GM23338 (cell line): Measurements from ENCODE around the gene KLHL26. TPM values are rescaled to one million over a fixed set of nuclear protein-coding genes. Genes with fewer than 3 reads are reported as not detected.

Experiments
- ATAC-seq: fragments of 200-7000 bp; cut with Tn5 transposase; 3 replicates; pipeline ENCODE4 v1.9.1; 2020
- DNase-seq: peaks from one replicate; pipeline ENCODE4 v3.0.0-alpha.2; 2015; ENCODE audit warnings: low spot score
- H2AFZ ChIP-seq: fragments of 200-600 bp; sonication (generic); 2 replicates; pipeline ENCODE4 v1.8.0; 2016; ENCODE audit warnings: antibody characterized with exemption, mild to moderate bottlenecking, moderate library complexity
- H3F3A ChIP-seq: fragments of 200-600 bp; sonication (generic); replicated peaks from 2 replicates; pipeline ENCODE4 v1.8.0; 2017; ENCODE audit warnings: antibody characterized with exemption, mixed run types, low read depth
- H3K27ac ChIP-seq: fragments of 200-600 bp; sonication (generic); 2 replicates; pipeline ENCODE4 v1.6.1; 2016; ENCODE audit warnings: low read depth
- H3K27me3 ChIP-seq: fragments of 200-600 bp; sonication (generic); 2 replicates; pipeline ENCODE4 v1.8.0; 2016; ENCODE audit warnings: mild to moderate bottlenecking, mixed run types, moderate library complexity; ENCODE audit not compliant: insufficient read depth
- H3K36me3 ChIP-seq: fragments of 200-600 bp; sonication (generic); 2 replicates; pipeline ENCODE4 v1.8.0; 2016; ENCODE audit warnings: mild to moderate bottlenecking; ENCODE audit not compliant: insufficient read depth
- H3K4me1 ChIP-seq: fragments of 200-600 bp; sonication (generic); 2 replicates; pipeline ENCODE4 v1.8.0; 2016; ENCODE audit warnings: mild to moderate bottlenecking, moderate library complexity; ENCODE audit not compliant: insufficient read depth
- H3K4me2 ChIP-seq: fragments of 200-600 bp; sonication (generic); 2 replicates; pipeline ENCODE4 v1.7.1; 2017; ENCODE audit warnings: mixed run types
- H3K4me3 ChIP-seq: fragments of 200-600 bp; sonication (generic); 2 replicates; pipeline ENCODE4 v1.6.1; 2016; ENCODE audit warnings: mixed run types
- H3K79me2 ChIP-seq: fragments of 200-600 bp; sonication (generic); replicated peaks from 2 replicates; pipeline ENCODE4 v1.8.0; 2017; ENCODE audit warnings: mild to moderate bottlenecking; ENCODE audit not compliant: insufficient read depth
- H3K9me2 ChIP-seq: fragments of 200-600 bp; sonication (generic); 2 replicates; pipeline ENCODE4 v1.8.0; 2017; ENCODE audit not compliant: insufficient read depth
- H4K20me1 ChIP-seq: fragments of 200-600 bp; sonication (generic); replicated peaks from 2 replicates; pipeline ENCODE4 v1.8.0; 2017; ENCODE audit warnings: mild to moderate bottlenecking; ENCODE audit not compliant: insufficient read depth
- H3K27ac Mint-ChIP-seq: 2 replicates; pipeline ENCODE4 v1.8.0; 2020; ENCODE audit warnings: inconsistent platforms, mild to moderate bottlenecking, moderate library complexity, mixed read lengths
- H3K27me3 Mint-ChIP-seq: 3 replicates; pipeline ENCODE4 v1.8.0; 2022; ENCODE audit warnings: low read depth, mild to moderate bottlenecking, moderate library complexity, mixed read lengths, inconsistent platforms; ENCODE audit not compliant: insufficient read depth, poor library complexity
- H3K36me3 Mint-ChIP-seq: 3 replicates; pipeline ENCODE4 v1.8.0; 2021; ENCODE audit warnings: low read depth, mild to moderate bottlenecking, inconsistent platforms, moderate library complexity, mixed read lengths
- H3K4me1 Mint-ChIP-seq: 3 replicates; pipeline ENCODE4 v1.8.0; 2020; ENCODE audit warnings: mild to moderate bottlenecking, inconsistent platforms, mixed read lengths
- H3K4me3 Mint-ChIP-seq: 3 replicates; pipeline ENCODE4 v1.8.0; 2021; ENCODE audit warnings: moderate library complexity, mild to moderate bottlenecking, inconsistent platforms, mixed read lengths
- H3K9me3 Mint-ChIP-seq: 3 replicates; pipeline ENCODE4 v1.8.0; 2020; ENCODE audit warnings: moderate library complexity, mild to moderate bottlenecking, inconsistent platforms, mixed read lengths
- CTCF ChIP-seq, 2 experiments: fragments of 200-600 bp in 1 of 2; sonication (generic) in 1 of 2; conservative IDR thresholded peaks; 2 replicates each; pipeline versions ENCODE4 v1.5.1 to v1.6.1; 2016 to 2017; ENCODE audit warnings: antibody characterized with exemption in 2 of 2, low read depth in 2 of 2, mild to moderate bottlenecking in 2 of 2, moderate library complexity in 1 of 2
- EZH2phosphoT487 ChIP-seq: fragments of 200-600 bp; sonication (generic); IDR thresholded peaks from one replicate; pipeline ENCODE4 v1.8.1; 2018; ENCODE audit warnings: antibody characterized with exemption; ENCODE audit not compliant: unreplicated experiment
- NANOG ChIP-seq: IDR thresholded peaks from 2 replicates; pipeline ENCODE4 v1.6.1; 2016; ENCODE audit warnings: antibody characterized with exemption, borderline replicate concordance
- REST ChIP-seq: IDR thresholded peaks from one replicate; pipeline ENCODE4 v1.6.1; 2018; ENCODE audit warnings: antibody characterized with exemption; ENCODE audit not compliant: unreplicated experiment
- STAT1 ChIP-seq: IDR thresholded peaks from one replicate; pipeline ENCODE4 v1.6.1; 2016; ENCODE audit warnings: antibody characterized with exemption; ENCODE audit not compliant: unreplicated experiment
- polyA plus RNA-seq: library from polyadenylated mRNA; unstranded; fragments of >200 nt; fragmentation: Nextera tagmentation; extraction: Ambion mirVana; gene quantifications from 2 replicates; pipeline ENCODE4 v1.2.1, GENCODE V29; 2016
- total RNA-seq: library from RNA; depleted of rRNA; stranded (reverse); fragments of >200 nt; shearing (Covaris generic); gene quantifications from 2 replicates; pipeline ENCODE4 v1.2.3, GENCODE V29; 2014
- TF ChIP-seq, protein P1 (sequence below): fragments of 250-450 bp; sonication (Bioruptor Pico); IDR thresholded peaks from 2 replicates; pipeline ENCODE4 v1.5.0; 2020; ENCODE audit warnings: mild to moderate bottlenecking, moderate library complexity
- TF ChIP-seq, protein P2 (sequence below): IDR thresholded peaks from 2 replicates; pipeline ENCODE4 v1.6.1; 2016; ENCODE audit warnings: antibody characterized with exemption

KLHL26 gene
- total and polyA plus RNA-seq, 2 experiments from 2014 or later, result 3.6 to 11.2 TPM

GRCh38 chr19:18698321-18699167 is 61.7 kb downstream of the KLHL26 start:
- no peaks in the 10 kb centered on the region for H3K36me3 Mint-ChIP-seq

More at GRCh38 chr19:18698321-18699167, 61.7 kb downstream of the KLHL26 start:
- Mint-ChIP-seq H3K4me3 (no peak overlapping the region), H3K9me3 (no peaks in the 10 kb centered on the region), H3K27me3 (peaks cover 21% of the 10 kb centered on the region), H3K27ac (no peak overlapping the region), H3K4me1 (peaks cover 21% of the 10 kb centered on the region)
- peaks cover 14% of the 10 kb centered on the region for H3K4me1 ChIP-seq
- H3K4me2 ChIP-seq, result no peak overlapping the region
- no peaks in the 10 kb centered on the region for H3K27me3 ChIP-seq
- no peak for ATAC-seq
- H3K4me3 ChIP-seq, result no peak overlapping the region
- peaks cover 32% of the 10 kb centered on the region for H3K79me2 ChIP-seq
- no peak for TF ChIP-seq NANOG
- TF ChIP-seq EZH2phosphoT487, result no peak
- TF ChIP-seq REST, result no peak
- no peak for TF ChIP-seq STAT1
- no peak for TF ChIP-seq CTCF (conservative IDR thresholded peaks at IDR 0.05; ENCODE audit: low read depth in 2 of 2)
- TF ChIP-seq, protein P1, sequence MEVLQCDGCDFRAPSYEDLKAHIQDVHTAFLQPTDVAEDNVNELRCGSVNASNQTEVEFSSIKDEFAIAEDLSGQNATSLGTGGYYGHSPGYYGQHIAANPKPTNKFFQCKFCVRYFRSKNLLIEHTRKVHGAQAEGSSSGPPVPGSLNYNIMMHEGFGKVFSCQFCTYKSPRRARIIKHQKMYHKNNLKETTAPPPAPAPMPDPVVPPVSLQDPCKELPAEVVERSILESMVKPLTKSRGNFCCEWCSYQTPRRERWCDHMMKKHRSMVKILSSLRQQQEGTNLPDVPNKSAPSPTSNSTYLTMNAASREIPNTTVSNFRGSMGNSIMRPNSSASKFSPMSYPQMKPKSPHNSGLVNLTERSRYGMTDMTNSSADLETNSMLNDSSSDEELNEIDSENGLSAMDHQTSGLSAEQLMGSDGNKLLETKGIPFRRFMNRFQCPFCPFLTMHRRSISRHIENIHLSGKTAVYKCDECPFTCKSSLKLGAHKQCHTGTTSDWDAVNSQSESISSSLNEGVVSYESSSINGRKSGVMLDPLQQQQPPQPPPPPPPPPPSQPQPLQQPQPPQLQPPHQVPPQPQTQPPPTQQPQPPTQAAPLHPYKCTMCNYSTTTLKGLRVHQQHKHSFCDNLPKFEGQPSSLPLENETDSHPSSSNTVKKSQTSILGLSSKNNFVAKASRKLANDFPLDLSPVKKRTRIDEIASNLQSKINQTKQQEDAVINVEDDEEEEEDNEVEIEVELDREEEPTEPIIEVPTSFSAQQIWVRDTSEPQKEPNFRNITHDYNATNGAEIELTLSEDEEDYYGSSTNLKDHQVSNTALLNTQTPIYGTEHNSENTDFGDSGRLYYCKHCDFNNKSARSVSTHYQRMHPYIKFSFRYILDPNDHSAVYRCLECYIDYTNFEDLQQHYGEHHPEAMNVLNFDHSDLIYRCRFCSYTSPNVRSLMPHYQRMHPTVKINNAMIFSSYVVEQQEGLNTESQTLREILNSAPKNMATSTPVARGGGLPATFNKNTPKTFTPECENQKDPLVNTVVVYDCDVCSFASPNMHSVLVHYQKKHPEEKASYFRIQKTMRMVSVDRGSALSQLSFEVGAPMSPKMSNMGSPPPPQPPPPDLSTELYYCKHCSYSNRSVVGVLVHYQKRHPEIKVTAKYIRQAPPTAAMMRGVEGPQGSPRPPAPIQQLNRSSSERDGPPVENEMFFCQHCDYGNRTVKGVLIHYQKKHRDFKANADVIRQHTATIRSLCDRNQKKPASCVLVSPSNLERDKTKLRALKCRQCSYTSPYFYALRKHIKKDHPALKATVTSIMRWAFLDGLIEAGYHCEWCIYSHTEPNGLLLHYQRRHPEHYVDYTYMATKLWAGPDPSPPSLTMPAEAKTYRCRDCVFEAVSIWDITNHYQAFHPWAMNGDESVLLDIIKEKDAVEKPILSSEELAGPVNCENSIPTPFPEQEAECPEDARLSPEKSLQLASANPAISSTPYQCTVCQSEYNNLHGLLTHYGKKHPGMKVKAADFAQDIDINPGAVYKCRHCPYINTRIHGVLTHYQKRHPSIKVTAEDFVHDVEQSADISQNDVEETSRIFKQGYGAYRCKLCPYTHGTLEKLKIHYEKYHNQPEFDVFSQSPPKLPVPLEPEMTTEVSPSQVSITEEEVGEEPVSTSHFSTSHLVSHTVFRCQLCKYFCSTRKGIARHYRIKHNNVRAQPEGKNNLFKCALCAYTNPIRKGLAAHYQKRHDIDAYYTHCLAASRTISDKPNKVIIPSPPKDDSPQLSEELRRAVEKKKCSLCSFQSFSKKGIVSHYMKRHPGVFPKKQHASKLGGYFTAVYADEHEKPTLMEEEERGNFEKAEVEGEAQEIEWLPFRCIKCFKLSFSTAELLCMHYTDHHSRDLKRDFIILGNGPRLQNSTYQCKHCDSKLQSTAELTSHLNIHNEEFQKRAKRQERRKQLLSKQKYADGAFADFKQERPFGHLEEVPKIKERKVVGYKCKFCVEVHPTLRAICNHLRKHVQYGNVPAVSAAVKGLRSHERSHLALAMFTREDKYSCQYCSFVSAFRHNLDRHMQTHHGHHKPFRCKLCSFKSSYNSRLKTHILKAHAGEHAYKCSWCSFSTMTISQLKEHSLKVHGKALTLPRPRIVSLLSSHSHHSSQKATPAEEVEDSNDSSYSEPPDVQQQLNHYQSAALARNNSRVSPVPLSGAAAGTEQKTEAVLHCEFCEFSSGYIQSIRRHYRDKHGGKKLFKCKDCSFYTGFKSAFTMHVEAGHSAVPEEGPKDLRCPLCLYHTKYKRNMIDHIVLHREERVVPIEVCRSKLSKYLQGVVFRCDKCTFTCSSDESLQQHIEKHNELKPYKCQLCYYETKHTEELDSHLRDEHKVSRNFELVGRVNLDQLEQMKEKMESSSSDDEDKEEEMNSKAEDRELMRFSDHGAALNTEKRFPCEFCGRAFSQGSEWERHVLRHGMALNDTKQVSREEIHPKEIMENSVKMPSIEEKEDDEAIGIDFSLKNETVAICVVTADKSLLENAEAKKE (CRISPR knock-in tag), result no peak
- TF ChIP-seq, protein P2, sequence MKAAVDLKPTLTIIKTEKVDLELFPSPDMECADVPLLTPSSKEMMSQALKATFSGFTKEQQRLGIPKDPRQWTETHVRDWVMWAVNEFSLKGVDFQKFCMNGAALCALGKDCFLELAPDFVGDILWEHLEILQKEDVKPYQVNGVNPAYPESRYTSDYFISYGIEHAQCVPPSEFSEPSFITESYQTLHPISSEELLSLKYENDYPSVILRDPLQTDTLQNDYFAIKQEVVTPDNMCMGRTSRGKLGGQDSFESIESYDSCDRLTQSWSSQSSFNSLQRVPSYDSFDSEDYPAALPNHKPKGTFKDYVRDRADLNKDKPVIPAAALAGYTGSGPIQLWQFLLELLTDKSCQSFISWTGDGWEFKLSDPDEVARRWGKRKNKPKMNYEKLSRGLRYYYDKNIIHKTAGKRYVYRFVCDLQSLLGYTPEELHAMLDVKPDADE, result no peak
- no peak overlapping the region for H3K27ac ChIP-seq
- H3K36me3 ChIP-seq, result no peaks in the 10 kb centered on the region
- peaks cover 20% of the 10 kb centered on the region for H3F3A ChIP-seq
- no peak for DNase-seq
- H2AFZ ChIP-seq, result no peak overlapping the region
- H3K9me2 ChIP-seq, result no peaks in the 10 kb centered on the region
- H4K20me1 ChIP-seq, result peaks cover 33% of the 10 kb centered on the region; the same call in 1 of the 2 replicates
